ENCODE data around the gene BLVRB.
A peak's percentile ranks its signal among the peaks of the same experiment; 100 is the strongest.

Gene BLVRB

DNA sequence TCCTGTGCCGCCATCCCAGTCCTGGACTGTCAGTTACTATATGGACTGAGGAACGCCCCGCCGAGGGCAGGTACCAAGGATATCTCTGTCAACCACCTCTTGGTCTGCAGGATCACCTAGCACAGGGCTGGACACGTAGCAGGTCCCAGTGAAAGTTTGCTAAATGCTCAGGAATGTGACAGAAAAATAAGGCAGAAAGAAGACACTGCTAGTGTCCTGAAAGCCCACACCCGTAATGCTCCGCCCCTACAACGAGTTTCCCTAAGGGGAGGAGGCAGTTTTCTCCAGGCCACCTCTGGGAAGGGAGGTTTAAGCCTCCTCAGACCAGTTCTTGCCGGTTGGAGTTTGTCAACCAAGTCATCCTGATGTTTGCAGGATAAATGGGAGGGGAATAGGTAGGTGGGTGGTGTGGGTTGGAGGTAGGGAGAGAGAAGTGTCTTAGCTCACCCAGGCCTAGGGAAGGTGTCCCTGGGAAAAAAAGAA, 19.7 kb downstream of the BLVRB start:
- TF ChIP-seq, protein P1, sequence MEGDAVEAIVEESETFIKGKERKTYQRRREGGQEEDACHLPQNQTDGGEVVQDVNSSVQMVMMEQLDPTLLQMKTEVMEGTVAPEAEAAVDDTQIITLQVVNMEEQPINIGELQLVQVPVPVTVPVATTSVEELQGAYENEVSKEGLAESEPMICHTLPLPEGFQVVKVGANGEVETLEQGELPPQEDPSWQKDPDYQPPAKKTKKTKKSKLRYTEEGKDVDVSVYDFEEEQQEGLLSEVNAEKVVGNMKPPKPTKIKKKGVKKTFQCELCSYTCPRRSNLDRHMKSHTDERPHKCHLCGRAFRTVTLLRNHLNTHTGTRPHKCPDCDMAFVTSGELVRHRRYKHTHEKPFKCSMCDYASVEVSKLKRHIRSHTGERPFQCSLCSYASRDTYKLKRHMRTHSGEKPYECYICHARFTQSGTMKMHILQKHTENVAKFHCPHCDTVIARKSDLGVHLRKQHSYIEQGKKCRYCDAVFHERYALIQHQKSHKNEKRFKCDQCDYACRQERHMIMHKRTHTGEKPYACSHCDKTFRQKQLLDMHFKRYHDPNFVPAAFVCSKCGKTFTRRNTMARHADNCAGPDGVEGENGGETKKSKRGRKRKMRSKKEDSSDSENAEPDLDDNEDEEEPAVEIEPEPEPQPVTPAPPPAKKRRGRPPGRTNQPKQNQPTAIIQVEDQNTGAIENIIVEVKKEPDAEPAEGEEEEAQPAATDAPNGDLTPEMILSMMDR (conservative IDR thresholded peaks at IDR 0.05; ENCODE audit: low read depth, low read length) = no peak
- H2AFZ ChIP-seq (ENCODE audit: low read depth) = no peak overlapping the region
- peaks cover 12% of the 10 kb centered on the region for H3K4me1 ChIP-seq (ENCODE audit: low read depth, poor library complexity, severe bottlenecking)
- no peak overlapping the region for H3K9ac ChIP-seq
- H3K79me2 ChIP-seq (ENCODE audit: insufficient read depth, low read depth) = peaks cover 9% of the 10 kb centered on the region
- no peaks in the 10 kb centered on the region; the same call in 1 of the 2 replicates for H3K36me3 ChIP-seq (ENCODE audit: insufficient read depth)
- no peak overlapping the region for H3K4me2 ChIP-seq
- H4K20me1 ChIP-seq (ENCODE audit: insufficient read depth) = no peaks in the 10 kb centered on the region
- H3K27ac ChIP-seq = no peak overlapping the region
- no peaks in the 10 kb centered on the region for H3K27me3 ChIP-seq (ENCODE audit: insufficient read depth, low read depth)
- no peak overlapping the region for H3K4me3 ChIP-seq (IDR thresholded peaks at IDR 0.05; ENCODE audit: insufficient read depth, low read depth, low read length)

DNA sequence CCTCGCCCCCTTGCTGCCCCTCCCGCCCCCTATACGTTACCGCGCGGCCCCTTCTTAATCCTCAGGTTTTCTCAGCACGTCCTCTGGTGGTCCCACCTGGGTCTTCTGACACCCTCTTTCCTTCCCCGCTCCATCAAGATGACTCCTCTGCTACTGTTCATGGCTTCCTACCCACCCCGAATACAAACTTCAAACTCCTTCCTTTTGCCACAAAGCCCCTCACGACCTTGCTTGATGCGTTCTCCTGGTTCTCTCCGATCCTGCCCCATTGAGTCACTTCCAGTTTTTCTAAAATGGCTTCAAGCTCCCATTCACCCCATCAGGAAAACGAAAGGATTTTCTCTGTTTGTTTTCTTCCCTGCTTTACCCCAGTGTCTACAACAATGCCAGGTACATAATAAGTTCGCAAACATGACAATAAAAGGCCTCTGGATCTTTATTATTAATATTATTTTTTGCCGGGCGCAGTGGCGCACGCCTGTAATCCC, 20.7 kb downstream of the BLVRB start:
- H4K20me1 ChIP-seq (ENCODE audit: insufficient read depth) = no peaks in the 10 kb centered on the region
- TF ChIP-seq, protein P1 (conservative IDR thresholded peaks at IDR 0.05; ENCODE audit: low read depth, low read length) = no peak
- H3K4me1 ChIP-seq (ENCODE audit: low read depth, poor library complexity, severe bottlenecking) = peaks cover 14% of the 10 kb centered on the region
- H3K79me2 ChIP-seq (ENCODE audit: insufficient read depth, low read depth) = peaks cover 9% of the 10 kb centered on the region
- no peak overlapping the region for H3K4me3 ChIP-seq (IDR thresholded peaks at IDR 0.05; ENCODE audit: insufficient read depth, low read depth, low read length)
- peak overlapping the region; percentile 88 for H3K4me2 ChIP-seq
- H3K27ac ChIP-seq = peak overlapping the region; percentile 20; the same call in 1 of the 2 replicates
- H3K9ac ChIP-seq = peak overlapping the region; percentile 43; the same call in 1 of the 2 replicates
- H3K36me3 ChIP-seq (ENCODE audit: insufficient read depth) = no peaks in the 10 kb centered on the region; the same call in 1 of the 2 replicates
- H2AFZ ChIP-seq (ENCODE audit: low read depth) = peak overlapping the region; percentile 84
- H3K27me3 ChIP-seq (ENCODE audit: insufficient read depth, low read depth) = no peaks in the 10 kb centered on the region

DNA sequence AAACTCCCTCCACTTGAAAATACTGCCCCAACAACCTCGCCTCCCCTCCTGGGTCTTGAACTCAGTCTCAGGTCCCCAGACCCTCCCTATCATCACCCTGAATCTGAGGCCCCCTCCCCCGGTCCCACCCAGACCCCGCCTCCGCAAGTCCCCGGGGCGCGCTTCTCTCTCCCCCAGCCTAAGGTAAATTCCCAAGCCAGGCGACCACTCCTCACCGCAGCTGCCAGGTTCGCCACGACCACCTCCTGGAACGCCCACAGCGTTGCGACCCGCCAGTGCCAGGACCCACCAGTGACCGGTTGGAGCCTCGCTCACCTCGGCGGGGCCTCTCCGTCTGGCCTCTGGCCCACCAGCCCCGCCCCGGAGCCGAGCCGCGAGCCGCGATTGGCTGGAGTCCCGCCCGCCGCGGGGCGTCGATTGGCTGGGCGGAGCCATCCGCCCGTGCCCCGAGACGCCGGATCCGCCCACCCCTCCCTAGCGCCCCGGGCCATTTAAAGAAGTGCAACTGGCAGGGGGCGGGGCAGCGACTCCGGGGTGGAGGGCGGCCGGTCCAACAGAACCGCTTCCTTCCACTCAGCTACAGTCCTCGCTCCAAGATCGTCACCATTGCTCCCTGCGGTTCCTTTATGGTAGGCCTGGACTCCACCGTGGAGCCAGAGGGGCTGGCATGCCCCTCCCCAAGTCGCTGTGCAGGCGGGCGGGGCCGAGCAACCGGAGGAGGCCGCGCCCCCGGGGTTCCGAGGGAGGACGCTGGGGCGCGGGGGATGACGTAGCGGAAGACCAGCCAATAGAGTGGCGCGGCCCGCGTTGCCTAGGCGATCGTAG, 21.3 kb downstream of the BLVRB start, which contains the start of gene SERTAD3:
Gene SERTAD3 (minus strand): TSS at position 336 of the 825 bp plus-strand sequence. CDS start 2,255 bp downstream, outside the sequence.
- Histone ChIP-seq H3K36me3 (ENCODE audit: insufficient read depth) (no peaks in the 10 kb centered on the region; the same call in 1 of the 2 replicates), H2AFZ (ENCODE audit: low read depth) (peak within 1 kb of the TSS; percentile 84), H3K9ac (peak within 1 kb of the TSS; percentile 60; the same call in 1 of the 2 replicates), H3K27me3 (ENCODE audit: insufficient read depth, low read depth) (no peaks in the 10 kb centered on the region), H3K27ac (peak within 1 kb of the TSS; percentile 52), H3K4me2 (peak within 1 kb of the TSS; percentile 88), H3K4me3 (IDR thresholded peaks at IDR 0.05; ENCODE audit: insufficient read depth, low read depth, low read length) (no peak within 1 kb of the TSS), H3K4me1 (ENCODE audit: low read depth, poor library complexity, severe bottlenecking) (peaks cover 21% of the 10 kb centered on the region), H3K79me2 (ENCODE audit: insufficient read depth, low read depth) (peaks cover 9% of the 10 kb centered on the region), H4K20me1 (ENCODE audit: insufficient read depth) (no peaks in the 10 kb centered on the region)
- TF ChIP-seq, protein P1 (conservative IDR thresholded peaks at IDR 0.05; ENCODE audit: low read depth, low read length) = no peak

DNA sequence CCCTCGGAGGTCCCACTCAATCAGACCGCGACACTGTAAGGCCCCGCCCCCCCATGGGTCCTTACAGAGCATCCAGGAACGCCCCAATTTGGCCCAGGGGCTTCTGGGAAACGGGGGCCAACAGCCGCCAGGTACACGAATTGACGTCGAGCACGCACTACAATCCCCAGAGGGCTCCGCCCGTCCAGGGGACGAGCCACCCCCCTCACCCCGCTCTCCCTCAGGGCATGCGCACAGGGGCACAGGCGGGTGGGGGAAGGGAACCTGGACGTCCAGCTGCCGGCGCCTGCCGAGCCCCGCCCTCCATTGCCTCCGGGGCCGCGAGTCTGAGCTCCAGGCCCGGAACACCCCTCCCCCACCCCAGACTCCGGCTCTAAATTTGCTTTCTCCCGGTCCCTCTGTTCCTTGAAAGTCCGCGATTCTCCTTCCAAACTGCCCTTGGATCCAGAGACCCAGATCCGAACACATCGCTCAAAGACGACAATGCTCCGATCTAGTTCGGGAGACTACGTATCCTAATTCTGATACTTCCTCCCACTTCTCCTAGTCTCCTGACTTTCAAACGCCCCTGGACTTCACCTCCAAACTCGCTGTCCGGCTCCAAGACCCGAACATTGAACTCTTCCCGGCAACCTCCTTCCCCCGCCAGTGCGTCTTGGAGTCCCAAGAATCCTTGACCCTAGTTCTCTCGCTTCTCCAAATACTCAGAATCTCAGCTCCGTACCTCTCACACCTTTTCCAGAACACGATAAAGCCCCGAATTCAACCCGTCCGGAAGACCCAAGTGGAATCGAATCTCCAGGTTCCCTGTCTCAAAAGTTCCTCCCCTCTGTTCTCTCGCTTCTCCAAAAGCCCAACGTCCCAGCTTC, 22.2 kb downstream of the BLVRB start:
- peaks cover 9% of the 10 kb centered on the region for H3K79me2 ChIP-seq (ENCODE audit: insufficient read depth, low read depth)
- TF ChIP-seq, protein P1 (conservative IDR thresholded peaks at IDR 0.05; ENCODE audit: low read depth, low read length) = no peak
- peak overlapping the region; percentile 52 for H3K27ac ChIP-seq
- H3K4me1 ChIP-seq (ENCODE audit: low read depth, poor library complexity, severe bottlenecking) = peaks cover 21% of the 10 kb centered on the region
- peak overlapping the region; percentile 91 for H3K4me2 ChIP-seq
- H4K20me1 ChIP-seq (ENCODE audit: insufficient read depth) = no peaks in the 10 kb centered on the region
- no peaks in the 10 kb centered on the region for H3K27me3 ChIP-seq (ENCODE audit: insufficient read depth, low read depth)
- peak overlapping the region; percentile 84 for H2AFZ ChIP-seq (ENCODE audit: low read depth)
- H3K36me3 ChIP-seq (ENCODE audit: insufficient read depth) = no peaks in the 10 kb centered on the region; the same call in 1 of the 2 replicates
- no peak overlapping the region for H3K4me3 ChIP-seq (IDR thresholded peaks at IDR 0.05; ENCODE audit: insufficient read depth, low read depth, low read length)
- peak overlapping the region; percentile 60; the same call in 1 of the 2 replicates for H3K9ac ChIP-seq

Measured in KMS-11 (cell line).